DMS53 (cell line): ENCODE measurements around the gene HSFX1.
"Not testable (repeated sequence)": the region's sequence is repeated elsewhere in the genome, so short reads cannot be mapped to it uniquely, and the experiment has no call there.

ENCODE experiments used
- DNase-seq: peaks from one replicate; lab custom pipeline; 2025; lab: John Stamatoyannopoulos, UW

HSFX1 gene, protein sequence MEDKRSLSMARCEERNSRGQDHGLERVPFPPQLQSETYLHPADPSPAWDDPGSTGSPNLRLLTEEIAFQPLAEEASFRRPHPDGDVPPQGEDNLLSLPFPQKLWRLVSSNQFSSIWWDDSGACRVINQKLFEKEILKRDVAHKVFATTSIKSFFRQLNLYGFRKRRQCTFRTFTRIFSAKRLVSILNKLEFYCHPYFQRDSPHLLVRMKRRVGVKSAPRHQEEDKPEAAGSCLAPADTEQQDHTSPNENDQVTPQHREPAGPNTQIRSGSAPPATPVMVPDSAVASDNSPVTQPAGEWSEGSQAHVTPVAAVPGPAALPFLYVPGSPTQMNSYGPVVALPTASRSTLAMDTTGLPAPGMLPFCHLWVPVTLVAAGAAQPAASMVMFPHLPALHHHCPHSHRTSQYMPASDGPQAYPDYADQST

DNA sequence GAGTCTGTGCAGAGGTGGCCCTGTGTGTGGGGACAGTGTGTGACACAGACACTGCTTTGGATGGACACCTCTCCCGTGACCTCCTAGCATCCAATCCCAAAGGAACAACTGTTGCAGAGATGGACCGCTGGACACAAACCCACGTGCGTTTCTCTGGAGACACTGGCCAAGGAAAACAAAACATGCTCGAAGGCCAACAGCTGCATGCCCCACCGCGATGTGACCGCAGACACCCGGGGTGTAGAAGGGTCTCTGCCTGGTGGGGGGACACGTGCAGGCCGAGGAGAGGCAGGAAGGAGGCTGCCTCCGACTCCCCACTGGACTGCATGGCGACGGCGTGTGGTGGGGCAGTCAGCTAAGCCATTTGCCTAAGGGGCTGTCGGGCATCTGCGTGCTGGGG lies at the start of gene HSFX1:
Gene HSFX1 (plus strand): TSS at position 301 of the 400 bp plus-strand sequence. CDS start 614 bp downstream, outside the sequence.
- DNase-seq: not testable (repeated sequence)

DNA sequence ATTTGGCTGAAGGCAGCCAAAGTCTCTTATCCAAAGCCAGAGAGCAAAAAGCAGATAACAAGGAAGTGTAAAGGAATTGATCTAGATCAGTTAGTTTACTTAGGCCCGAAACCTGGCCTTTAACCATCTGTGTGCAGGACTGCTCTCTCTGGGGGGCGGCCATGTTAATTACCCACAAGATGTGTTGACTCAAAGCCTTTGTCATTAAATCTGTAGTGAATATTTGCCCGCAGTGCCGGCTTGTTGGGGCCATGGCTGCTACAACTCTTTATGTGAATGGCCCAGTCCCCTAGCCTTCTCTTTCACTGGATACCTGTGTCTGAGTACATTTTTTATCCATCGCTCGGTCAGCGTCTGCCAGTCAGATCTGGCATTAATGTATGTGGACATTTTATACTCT lies 46.6 kb upstream of the HSFX1 start:
- not testable (repeated sequence) for DNase-seq

GRCh38 chrX:149742269-149742668 lies 31.6 kb upstream of the HSFX1 start:
- not testable (repeated sequence) for DNase-seq

- not testable (repeated sequence) for DNase-seq
These were observed 27.4 kb upstream of the HSFX1 start for GRCh38 chrX:149746390-149747007.

- no peak for DNase-seq
These were observed 16.4 kb upstream of the HSFX1 start for GRCh38 chrX:149757206-149758067.

- no peak for DNase-seq
These were observed 15.7 kb upstream of the HSFX1 start for GRCh38 chrX:149758068-149758714.

GRCh38 chrX:149758715-149759078 lies 15.2 kb upstream of the HSFX1 start:
- not testable (repeated sequence) for DNase-seq

GRCh38 chrX:149759824-149760223 lies 14.0 kb upstream of the HSFX1 start:
- DNase-seq: no peak

- no peak for DNase-seq
These were observed 12.9 kb upstream of the HSFX1 start for GRCh38 chrX:149760965-149761364.

GRCh38 chrX:149761858-149762674 lies 11.8 kb upstream of the HSFX1 start:
- DNase-seq: not testable (repeated sequence)

- DNase-seq: no peak
These were observed 10.9 kb upstream of the HSFX1 start for GRCh38 chrX:149762696-149763614.

DNA sequence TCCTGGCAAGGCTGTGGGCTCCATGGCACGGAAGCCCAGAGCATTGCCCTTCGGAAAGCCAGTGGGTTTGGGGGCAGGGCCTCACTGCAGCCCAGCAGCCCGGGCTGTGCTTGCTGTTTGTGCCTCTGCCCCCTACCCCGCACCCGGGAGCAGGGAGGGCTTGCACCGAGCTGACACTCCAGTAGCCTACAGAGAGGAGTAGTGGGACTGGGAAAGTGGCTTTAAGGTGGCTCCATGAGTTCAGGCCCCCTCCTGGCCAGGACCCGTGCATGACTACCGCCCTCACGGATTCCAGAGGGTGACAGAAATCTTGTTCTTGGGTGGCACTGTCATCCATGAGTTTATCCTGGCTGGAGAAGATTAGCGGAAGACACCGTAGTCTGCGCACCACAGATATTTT lies 3.5 kb upstream of the HSFX1 start:
- DNase-seq: not testable (repeated sequence)

DNA sequence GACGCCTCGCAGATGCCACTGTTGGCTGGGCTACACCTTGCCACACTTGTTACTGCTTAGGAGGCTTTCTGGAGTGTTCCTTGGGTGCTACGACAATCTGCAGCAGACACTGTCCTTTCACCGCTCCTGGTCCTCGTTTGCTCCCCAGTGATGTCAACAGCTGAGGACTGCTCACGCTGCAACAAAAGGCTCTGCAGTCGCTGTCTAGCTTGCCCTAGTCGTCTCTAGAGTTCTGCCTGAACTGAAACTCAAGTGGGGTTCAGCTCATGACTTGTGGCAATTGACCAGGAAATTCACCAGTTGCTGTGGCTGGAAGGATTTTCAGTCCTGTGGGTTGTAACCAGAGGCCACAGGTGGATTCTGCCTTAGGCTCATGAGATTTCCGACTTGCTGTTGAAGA lies 842 bp upstream of the HSFX1 start:
- not testable (repeated sequence) for DNase-seq

DNA sequence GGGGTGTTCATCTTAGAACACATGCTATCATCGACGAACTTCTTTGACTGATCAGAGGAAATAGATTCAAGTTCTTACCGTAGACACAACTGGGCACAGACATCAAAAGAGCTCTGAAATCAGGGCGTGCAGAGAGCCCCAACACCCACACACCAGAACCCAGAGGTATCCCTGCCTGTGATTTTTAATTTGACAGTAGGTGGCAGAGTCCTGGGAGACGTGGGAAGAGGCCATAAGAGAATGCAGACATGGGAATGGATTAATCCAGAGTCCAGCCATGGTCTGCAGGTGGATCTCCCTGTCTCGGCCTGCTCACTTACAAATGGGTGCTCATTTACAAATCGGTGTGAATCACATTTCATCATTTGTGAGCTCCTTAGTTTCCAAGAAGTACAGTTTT lies 4.1 kb downstream of the HSFX1 start:
- DNase-seq: not testable (repeated sequence)

GRCh38 chrX:149781727-149782126 lies 7.9 kb downstream of the HSFX1 start, which contains the start of gene MAGEA9:
TSS of gene MAGEA9 (plus strand) at chrX:149781930. CDS start at chrX:149786211, 4,281 bp downstream.
- DNase-seq: not testable (repeated sequence)

GRCh38 chrX:149795531-149795930 lies 21.7 kb downstream of the HSFX1 start:
- DNase-seq: not testable (repeated sequence)

- no peak for DNase-seq
These were observed 25.3 kb downstream of the HSFX1 start for GRCh38 chrX:149799095-149799714.

- peak; percentile 87 for DNase-seq
These were observed 26.1 kb downstream of the HSFX1 start for GRCh38 chrX:149799938-149800337.

DNA sequence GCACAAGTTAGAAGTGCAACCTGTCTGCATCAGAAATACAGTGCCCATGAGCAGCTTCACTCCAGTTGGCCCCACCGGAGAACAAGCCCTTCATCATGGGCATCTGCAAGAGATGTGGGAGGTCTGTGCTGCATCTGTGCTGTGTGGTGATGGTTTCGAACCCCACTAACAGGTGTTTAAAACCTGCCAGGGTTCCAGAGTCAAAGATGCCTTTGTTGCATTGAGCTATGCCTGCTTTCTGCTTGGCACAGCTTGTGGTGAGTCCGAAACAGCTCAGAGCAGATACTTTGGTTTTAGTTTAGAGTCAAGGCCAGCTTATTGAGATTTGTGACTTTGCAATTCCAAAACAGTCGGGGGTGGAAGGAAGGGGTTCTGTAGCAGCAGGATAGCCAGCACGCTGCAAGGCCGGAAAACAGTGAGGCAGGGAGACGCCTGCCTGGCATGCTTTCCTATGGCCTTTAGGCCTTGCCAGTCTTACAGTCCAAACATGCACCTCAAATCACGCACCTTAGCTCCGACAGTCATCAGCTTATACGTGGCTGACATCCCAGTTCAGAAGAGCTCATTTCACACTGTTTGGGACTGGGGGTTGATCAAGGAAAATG lies 29.7 kb downstream of the HSFX1 start:
- no peak for DNase-seq
